HG02885 (cell line): ENCODE measurements around the gene ANKRD30A.
"Not testable (repeated sequence)": the region's sequence is repeated elsewhere in the genome, so short reads cannot be mapped to it uniquely, and the experiment has no call there.

Source experiments
- ATAC-seq: cut with Tn5 transposase; IDR thresholded peaks from one replicate; pipeline ENCODE4 v1.9.1; 2021; ENCODE audit warnings: mild to moderate bottlenecking; ENCODE audit not compliant: unreplicated experiment, poor library complexity

Gene ANKRD30A

DNA sequence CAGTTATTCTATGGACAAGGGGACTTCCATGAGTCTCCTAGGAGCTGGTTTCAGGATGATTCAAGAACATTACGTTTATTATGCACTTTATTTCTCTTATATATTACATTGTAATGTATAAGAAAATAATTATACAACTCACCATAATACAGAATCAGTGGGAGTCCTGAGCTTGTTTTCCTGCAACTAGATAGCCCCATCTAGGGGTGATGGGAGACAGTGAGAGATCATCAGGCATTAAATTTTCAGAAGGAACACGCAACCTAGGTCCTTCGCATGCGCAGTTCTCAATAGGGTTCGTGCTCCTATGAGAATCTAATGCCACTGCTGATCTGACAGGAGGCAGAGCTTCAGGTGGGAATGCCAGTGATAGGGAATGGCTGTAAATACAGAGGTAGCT is 137.9 kb downstream of the ANKRD30A start:
- no peak for ATAC-seq

DNA sequence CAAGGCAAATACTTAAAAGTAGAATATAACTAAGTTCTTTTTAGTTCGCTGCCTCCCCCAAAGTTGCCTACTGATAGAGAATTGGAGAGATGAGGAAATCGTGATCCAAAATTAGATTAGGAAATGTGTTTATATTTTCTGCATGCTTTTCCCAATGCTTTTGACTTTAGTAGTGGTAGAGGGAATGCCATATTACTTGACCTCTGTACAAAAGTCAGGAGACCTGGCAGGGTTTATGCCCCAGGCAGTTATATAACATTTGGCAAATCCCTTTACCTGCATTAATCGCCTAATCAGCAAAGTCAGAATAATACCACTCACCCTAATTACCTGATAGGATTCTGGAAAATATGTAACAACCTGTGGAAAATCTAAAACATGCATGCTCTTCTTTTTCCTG is 142.9 kb downstream of the ANKRD30A start:
- ATAC-seq = no peak

DNA sequence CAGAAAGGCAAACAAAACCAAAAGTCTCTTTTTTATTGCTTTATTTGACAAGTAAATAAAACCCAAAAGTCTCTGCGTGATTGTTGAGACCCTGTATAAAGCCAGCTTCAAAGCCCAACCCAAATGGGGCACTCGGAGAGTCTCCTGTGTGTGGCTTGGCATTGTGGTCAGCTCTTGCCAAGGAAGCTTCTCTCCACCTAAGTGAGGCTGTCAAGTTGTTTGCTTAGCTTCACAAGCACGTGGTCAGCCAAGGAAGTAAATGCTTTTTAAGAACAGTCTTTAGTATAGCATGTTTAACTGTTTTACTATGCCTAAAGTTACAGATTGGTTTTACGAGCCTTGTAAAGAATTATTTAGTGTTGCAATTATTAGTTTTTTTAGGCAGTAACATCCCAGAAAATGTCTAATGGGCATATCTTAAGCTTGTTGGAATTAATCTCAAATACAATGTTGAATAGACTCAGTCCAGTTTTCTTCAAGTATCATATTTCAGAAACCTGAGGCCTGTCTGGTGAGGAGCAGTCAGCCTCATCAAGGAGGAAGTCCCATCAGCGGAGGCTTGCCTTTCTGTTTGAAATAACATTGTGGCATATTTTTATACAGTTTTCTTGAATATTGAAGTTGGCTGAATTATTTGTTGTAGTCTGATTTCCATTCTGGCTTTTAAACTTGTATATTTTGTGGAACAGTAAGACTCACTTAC is 144.3 kb downstream of the ANKRD30A start:
- ATAC-seq = no peak

DNA sequence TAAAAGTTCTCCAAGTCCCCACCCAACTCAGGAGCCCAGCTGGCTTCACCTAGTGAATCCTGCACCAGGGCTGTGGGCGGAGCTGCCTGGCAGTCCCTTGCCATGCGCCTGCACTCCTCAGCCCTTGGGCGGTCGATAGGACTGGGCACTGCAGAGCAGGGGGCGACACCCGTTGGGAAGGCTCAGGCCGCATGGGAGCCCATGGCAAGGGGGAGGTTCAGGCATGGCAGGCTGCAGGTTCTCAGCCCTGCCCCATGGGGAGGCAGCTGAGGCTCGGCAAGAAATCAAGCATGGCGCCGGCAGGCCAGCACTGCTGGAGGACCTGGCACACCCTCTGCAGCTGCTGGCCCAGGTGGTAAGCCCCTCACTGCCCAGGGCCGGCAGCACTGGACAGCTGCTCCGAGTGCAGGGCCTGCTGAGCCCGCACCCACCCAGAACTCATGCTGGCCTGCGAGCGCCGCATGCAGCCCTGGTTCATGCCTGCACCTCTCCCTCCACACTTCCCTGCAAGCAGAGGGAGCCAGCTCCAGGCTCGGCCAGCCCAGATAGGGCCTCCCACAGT is 149.9 kb downstream of the ANKRD30A start:
- ATAC-seq = no peak

DNA sequence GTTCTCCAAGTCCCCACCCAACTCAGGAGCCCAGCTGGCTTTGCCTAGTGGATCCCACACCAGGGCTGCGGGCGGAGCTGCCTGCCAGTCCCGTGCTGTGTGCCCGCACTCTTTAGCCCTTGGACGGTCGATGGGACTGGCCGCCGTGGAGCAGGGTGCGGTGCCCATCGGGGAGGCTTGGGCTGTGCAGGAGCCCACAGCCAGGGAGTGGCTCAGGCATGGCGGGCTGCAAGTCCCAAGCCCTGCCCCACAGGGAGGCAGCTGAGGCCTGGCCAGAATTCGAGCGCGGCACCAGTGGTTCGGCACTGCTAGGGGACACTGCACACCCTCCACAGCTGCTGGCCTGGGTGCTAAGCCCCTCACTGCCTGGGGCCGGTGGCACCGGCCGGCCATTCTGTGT is 159.7 kb downstream of the ANKRD30A start:
- no peak for ATAC-seq

DNA sequence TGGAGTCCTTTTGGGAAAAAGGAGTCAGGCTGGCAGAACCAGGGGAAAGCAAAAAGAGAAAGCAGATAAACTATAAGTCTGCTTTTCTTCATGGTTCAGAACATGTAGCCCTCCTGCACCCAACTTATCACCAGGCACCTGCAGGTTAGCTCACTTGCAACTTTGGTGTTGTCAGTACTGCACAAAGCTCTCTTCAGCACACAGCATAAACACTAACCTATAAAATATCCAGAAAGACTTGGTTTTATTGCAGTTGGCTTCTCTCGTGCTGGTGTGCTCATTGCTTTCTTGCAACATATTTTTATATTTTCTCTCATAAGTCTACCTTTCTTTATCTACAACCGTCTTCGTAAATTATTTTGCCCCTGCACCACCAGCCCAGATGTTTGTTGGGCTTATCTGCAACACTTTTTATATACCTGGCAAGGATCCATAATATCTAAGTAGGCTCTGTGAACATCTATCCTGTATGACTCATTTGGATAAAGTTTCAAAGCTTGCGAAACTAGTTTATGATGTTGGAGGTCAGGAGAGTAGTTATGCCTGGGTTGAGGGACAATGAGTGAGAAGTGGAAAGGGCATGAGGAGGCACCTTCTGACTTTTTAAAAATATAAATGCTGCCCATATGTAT is 164.6 kb downstream of the ANKRD30A start:
- ATAC-seq = no peak

DNA sequence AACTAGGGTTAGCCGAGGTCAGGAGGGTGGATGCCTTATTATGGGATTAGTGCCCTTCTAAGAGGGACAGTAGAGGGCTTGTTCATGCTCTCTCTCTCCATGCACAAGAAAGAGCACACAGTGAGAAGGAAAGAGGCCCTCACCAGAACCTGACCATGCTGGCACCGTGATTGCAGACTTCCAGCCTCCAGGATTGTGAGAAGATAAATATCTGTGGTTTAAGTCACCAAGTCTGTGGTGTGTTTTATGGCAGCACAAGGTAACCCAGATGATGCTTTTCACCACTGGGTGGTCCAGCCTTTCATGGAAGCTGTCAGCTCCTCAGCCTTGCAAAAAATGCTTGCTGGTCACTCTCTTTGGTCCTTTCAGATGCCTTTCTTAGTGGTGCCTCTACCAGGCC is 175.9 kb downstream of the ANKRD30A start:
- no peak for ATAC-seq

DNA sequence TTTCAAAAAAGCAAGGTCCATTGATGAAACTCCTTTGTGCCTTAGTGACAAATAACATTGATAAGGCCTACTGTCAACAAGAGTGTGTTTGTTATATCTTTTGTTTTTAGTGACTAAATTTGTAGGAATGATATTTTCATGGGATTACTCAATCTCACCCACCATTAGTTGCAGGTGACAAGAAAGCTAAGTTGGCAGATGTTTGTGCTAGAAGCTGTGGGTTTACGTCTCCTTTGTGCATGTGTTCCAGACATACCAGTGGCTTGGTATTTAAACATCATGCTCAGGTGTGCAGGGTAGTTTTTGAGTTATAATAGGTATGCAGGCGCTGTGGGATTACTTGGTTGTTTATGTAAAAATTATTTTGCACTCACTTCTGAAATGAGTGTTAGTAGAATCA is 178.6 kb downstream of the ANKRD30A start:
- no peak for ATAC-seq

DNA sequence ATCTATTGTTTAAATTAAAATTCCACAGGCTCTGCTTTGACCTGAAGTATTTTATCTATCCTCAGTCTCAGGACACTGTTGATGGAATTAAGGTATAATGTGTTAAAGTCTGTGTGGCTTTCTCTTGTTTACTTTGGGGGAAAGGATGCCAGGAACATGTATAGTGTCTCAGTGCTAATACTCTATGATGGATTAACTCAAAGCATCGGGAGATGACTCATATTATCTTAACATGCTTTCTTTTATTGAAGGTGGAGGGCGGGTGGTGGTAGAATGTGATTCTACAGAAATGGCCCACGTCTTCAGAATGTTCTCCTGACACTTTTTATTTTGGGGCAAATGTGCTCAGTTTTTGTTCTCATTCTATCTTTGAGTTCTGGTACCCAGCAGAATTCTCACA is 189.0 kb downstream of the ANKRD30A start:
- no peak for ATAC-seq

DNA sequence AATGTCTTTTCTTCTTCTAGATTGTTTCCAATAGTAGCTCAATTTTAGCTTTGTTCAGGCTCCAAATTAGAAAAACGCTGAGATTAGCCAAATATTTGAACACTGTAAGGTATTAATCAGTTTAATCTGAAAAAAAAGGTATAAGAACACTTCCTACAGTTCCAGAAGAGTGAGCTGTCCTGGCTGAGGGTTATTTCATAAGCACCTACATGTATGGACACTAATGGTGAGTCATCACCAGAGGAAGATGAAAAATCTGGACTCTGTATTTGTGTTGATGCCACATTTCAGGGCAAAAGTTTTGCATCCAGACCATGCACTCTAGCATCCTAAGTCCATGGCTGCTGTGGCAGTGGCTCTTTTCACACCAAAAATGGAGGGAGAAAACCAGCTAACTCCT is 189.5 kb downstream of the ANKRD30A start:
- ATAC-seq = no peak

DNA sequence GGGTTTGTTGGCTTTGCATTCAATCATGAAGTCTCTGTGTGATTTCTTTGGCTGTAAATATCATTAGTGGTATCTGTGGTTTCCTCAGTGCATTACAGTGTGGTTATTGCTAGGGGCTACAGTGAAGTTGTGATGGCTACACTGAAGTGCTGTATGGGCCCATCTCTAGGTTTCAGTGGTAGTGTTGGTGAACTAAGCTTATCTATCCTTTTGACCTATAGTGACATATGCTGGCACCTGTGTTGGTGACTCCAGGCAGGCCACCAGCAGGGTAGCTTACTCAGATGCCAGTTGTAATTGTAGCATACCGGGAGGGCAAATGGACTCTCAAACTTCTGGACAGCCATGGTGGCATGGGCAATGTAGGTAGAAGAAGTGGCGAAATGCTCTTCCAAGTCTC is 219.0 kb downstream of the ANKRD30A start:
- no peak for ATAC-seq

DNA sequence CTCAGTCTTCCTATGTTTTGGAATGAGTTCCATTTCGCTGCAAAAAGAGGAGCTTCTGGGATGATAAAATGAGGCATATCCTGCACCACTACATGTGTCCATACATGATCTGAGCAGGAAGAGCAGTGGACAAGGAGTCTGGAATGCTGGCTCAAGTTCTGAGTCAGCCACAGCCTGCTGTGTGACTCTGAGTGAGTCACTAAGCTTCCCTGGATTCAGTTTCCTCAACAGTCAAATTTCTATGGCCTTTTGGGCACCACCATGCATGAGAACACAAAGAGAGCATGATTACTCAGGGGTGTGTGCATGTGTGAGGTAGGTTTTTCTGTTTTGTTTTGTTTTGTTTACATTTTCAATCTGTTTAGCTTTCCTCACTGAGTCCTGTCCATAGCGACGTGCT is 254.6 kb downstream of the ANKRD30A start:
- no peak for ATAC-seq

DNA sequence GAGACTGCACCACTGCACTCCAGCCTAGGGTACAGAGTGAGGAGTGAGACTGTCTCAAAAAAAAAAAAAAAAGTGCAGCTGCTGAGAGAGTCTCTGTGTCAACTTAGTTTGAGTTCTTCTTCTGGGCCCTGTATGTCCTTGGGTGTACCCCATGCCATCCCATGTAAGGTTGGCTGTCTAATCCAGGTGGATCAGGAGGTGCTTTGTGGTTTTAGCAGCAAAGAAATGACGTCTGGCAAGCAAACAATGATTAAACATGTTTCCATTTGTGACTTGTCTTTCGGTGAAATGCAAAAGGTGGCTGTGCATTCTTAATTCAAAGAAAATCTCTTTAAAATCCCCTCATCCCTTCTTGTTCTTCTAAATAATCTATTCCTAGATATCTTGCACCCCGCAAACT is 255.9 kb downstream of the ANKRD30A start:
- no peak for ATAC-seq

DNA sequence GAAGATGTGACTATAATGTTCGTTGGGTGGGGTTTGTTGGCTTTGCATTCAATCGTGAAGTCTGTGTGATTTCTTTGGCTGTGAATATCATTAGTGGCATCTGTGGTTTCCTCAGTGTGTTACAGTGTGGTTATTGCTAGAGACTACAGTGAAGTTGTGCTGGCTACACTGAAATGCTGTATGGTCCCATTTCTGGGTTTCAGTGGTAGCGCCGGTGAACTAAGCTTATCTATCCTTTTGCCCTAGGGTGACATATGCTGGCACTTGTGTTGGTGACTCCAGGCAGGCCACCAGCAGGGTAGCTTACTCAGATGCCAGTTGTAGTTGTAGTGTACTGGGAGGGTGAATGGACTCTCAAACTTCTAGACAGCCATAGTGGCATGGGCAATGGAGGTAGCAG is 259.5 kb downstream of the ANKRD30A start:
- no peak for ATAC-seq

DNA sequence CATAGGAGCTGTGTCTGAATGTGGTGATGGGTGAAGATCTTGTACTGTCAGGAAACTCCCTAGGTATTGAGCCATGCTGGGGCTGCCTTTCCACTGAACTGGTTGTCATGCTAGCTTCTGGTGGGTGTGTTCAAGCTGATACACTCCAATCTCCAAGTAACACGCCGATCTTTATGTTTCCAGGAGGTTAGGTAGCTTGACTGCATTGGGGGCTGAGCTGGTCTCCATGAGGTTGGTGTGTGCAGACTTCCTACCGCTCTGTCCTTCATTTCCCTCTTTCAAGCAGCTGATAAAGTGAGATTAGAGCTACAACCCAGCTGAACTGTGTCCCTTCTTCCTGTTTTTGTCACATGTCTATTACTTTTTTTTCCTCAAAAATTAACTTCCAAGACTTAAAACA is 265.5 kb downstream of the ANKRD30A start:
- no peak for ATAC-seq

DNA sequence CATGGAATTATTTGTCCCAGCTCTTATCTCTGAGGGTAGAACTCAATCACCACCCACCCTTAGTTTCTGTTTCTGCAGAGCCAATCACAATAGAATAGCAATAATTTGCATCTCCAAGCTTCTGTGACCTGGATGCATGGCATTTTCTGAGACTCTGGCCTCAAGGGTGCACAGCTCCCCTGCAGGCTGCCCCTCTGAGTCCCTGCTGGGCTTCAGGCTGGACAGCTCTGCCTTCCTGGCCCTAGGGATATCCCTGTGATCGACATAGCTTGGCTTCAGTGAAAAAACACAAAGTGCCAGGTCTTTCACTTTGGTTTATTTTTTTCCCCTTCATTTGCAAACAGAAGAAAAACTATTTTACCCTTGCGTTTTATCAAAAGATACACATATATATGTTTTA is 275.4 kb downstream of the ANKRD30A start:
- not testable (repeated sequence) for ATAC-seq

DNA sequence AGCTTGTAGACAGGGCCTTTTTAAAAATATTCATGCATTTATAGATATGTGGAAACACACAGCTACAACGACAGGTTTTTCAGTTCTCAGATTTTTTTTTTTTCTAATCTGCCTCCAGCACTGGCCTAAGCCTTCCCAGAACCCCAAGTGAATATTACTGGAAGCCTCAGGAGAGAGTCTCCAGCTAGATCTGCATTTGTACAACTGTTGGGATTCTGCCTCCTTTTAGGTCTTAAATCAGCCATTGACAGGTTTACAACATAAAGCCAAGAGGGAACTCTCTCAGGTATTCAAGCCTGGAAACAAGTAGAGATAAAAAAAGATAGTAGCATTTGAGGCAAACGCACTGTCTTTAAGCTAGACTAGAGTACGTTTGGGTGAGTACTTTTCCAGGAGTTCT is 275.8 kb downstream of the ANKRD30A start:
- ATAC-seq = no peak

DNA sequence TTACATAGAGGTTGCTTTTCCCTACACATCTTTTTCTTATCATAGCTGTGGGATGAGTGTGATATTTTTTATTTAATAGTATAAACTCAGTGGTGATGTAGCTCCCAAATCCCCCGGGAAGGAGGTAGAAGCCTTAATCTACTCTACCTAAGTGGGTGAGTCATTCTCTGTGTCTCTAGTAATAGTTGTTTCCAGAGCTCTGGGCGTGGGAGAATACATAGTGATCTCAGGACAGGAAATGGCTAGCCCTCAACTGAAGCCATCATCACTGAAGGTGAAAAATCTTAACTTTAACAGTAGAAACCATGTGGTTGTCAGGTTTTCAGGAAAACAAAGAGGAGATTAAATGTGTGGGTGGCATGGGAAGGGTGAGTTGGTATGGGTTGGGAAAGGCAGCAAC is 278.4 kb downstream of the ANKRD30A start:
- no peak for ATAC-seq
